IMR-90 (cell line): ENCODE measurements around the gene UBASH3A. TPM values are rescaled to one million over a fixed set of nuclear protein-coding genes. Genes with fewer than 3 reads are reported as not detected.

ENCODE experiments used
- ATAC-seq: fragments of 200-7000 bp; cut with Tn5 transposase; 2 replicates; pipeline ENCODE4 v1.9.1; 2020; ENCODE audit warnings: low read depth, mild to moderate bottlenecking, moderate library complexity
- BruUV-seq: library from RNA; stranded (reverse); fragments of 400-500 nt; replicated peaks from 2 replicates; lab custom pipeline; 2021; lab: Mats Ljungman, UMichigan
- CTCF ChIA-PET: fragments of 300-600 bp; formaldehyde crosslinking; extraction: SDS; loops from one replicate; lab custom pipeline; 2021; ENCODE audit warnings: antibody characterized with exemption; lab: Yijun Ruan, JAX
- POLR2A ChIA-PET: fragments of 300-600 bp; sonication (Branson Sonifier 250); formaldehyde crosslinking; loops from one replicate; lab custom pipeline; 2022; ENCODE audit warnings: antibody characterized with exemption; ENCODE audit not compliant: unreplicated experiment; lab: Charles Lee
- DNase-seq: peaks from one replicate; pipeline ENCODE4 v3.0.0; 2013
- H2AFZ ChIP-seq: replicated peaks from 2 replicates; pipeline ENCODE3; 2013; ENCODE audit warnings: low read length, mild to moderate bottlenecking; ENCODE audit not compliant: poor library complexity
- H2AK5ac ChIP-seq: 2 replicates; pipeline ENCODE4 v1.6.1; 2013; ENCODE audit warnings: low read depth, low read length, inconsistent platforms
- H2AK9ac ChIP-seq: replicated peaks from 2 replicates; pipeline ENCODE3; 2013; ENCODE audit warnings: mild to moderate bottlenecking, low read depth, low read length, moderate library complexity; ENCODE audit not compliant: poor library complexity
- H2BK120ac ChIP-seq: 2 replicates; pipeline ENCODE4 v1.6.1; 2013; ENCODE audit warnings: low read depth, low read length, inconsistent platforms
- H2BK15ac ChIP-seq: 3 replicates; pipeline ENCODE4 v1.6.1; 2013; ENCODE audit warnings: low read depth, low read length, inconsistent platforms
- H2BK20ac ChIP-seq: 2 replicates; pipeline ENCODE4 v1.6.1; 2013; ENCODE audit warnings: low read depth, mild to moderate bottlenecking, inconsistent platforms, low read length, moderate library complexity
- H2BK5ac ChIP-seq: 2 replicates; pipeline ENCODE4 v1.6.1; 2013; ENCODE audit warnings: mild to moderate bottlenecking, low read depth, low read length, inconsistent platforms; ENCODE audit not compliant: poor library complexity, severe bottlenecking
- H3K14ac ChIP-seq: replicated peaks from 2 replicates; pipeline ENCODE4 v1.6.1; 2013; ENCODE audit warnings: low read depth, low read length, inconsistent platforms
- H3K18ac ChIP-seq: 2 replicates; pipeline ENCODE4 v1.6.1; 2013; ENCODE audit warnings: low read depth, low read length, control low read depth
- H3K23ac ChIP-seq: 2 replicates; pipeline ENCODE4 v1.6.1; 2013; ENCODE audit warnings: low read depth, low read length, inconsistent platforms
- H3K27ac ChIP-seq: 2 replicates; pipeline ENCODE4 v1.5.1; 2013; ENCODE audit warnings: mild to moderate bottlenecking, control low read depth, low read length; ENCODE audit not compliant: insufficient read depth
- H3K27me3 ChIP-seq: 2 replicates; pipeline ENCODE4 v1.6.1; 2013; ENCODE audit warnings: low read length; ENCODE audit not compliant: control insufficient read depth, insufficient read depth
- H3K36me3 ChIP-seq: 2 replicates; pipeline ENCODE4 v1.6.1; 2013; ENCODE audit warnings: low read length, mixed read lengths; ENCODE audit not compliant: control insufficient read depth, insufficient read depth
- H3K4ac ChIP-seq: 2 replicates; pipeline ENCODE4 v1.6.1; 2013; ENCODE audit warnings: low read depth, low read length, inconsistent platforms
- H3K4me1 ChIP-seq: 2 replicates; pipeline ENCODE4 v1.6.1; 2013; ENCODE audit warnings: low read length, mixed read lengths; ENCODE audit not compliant: control insufficient read depth, insufficient read depth
- H3K4me2 ChIP-seq: 2 replicates; pipeline ENCODE4 v1.6.1; 2013; ENCODE audit warnings: low read depth, mild to moderate bottlenecking, control low read depth, low read length, moderate library complexity
- H3K4me3 ChIP-seq: 2 replicates; pipeline ENCODE4 v1.5.1; 2013; ENCODE audit warnings: low read depth, mild to moderate bottlenecking, control low read depth, low read length, moderate library complexity; ENCODE audit not compliant: insufficient read depth
- H3K56ac ChIP-seq: 2 replicates; pipeline ENCODE4 v1.6.1; 2013; ENCODE audit warnings: low read length, inconsistent platforms; ENCODE audit not compliant: insufficient read depth; ENCODE audit errors: extremely low read depth
- H3K79me1 ChIP-seq, 2 experiments: 2 replicates each; pipeline ENCODE4 v1.6.1; 2013; ENCODE audit warnings: low read length in 2 of 2, inconsistent platforms in 1 of 2, low read depth in 1 of 2
- H3K9ac ChIP-seq: 2 replicates; pipeline ENCODE4 v1.6.1; 2013; ENCODE audit warnings: low read depth, low read length, control low read depth
- H3K9me1 ChIP-seq: 2 replicates; pipeline ENCODE4 v1.6.1; 2013; ENCODE audit warnings: low read length, inconsistent platforms; ENCODE audit not compliant: insufficient read depth
- H3K9me3 ChIP-seq: 2 replicates; pipeline ENCODE4 v1.6.1; 2013; ENCODE audit warnings: low read length; ENCODE audit not compliant: control insufficient read depth, insufficient read depth
- H4K20me1 ChIP-seq: 2 replicates; pipeline ENCODE4 v1.6.1; 2013; ENCODE audit warnings: low read length, inconsistent platforms; ENCODE audit not compliant: insufficient read depth
- H4K5ac ChIP-seq: 2 replicates; pipeline ENCODE4 v1.6.1; 2013; ENCODE audit warnings: mild to moderate bottlenecking, low read depth, low read length, control low read depth
- H4K8ac ChIP-seq, 2 experiments: 2 replicates each; pipeline ENCODE4 v1.6.1; 2013; ENCODE audit warnings: low read depth in 2 of 2, low read length in 2 of 2, control low read depth in 1 of 2, inconsistent platforms in 1 of 2
- H4K91ac ChIP-seq: 2 replicates; pipeline ENCODE4 v1.6.1; 2013; ENCODE audit warnings: low read depth, low read length, inconsistent platforms; ENCODE audit not compliant: insufficient read depth
- BHLHE40 ChIP-seq: fragments of 150-350 bp; IDR thresholded peaks from 2 replicates; pipeline ENCODE4 v1.6.1; 2016; ENCODE audit warnings: mild to moderate bottlenecking, low read depth, low read length
- CEBPB ChIP-seq: IDR thresholded peaks from 2 replicates; pipeline ENCODE4 v1.6.1; 2012; ENCODE audit warnings: low read depth, low read length, improper control_type of control experiment
- CHD1 ChIP-seq: IDR thresholded peaks from 2 replicates; pipeline ENCODE4 v1.6.1; 2012; ENCODE audit warnings: low read depth, low read length, improper control_type of control experiment
- FOS ChIP-seq: fragments of 150-350 bp; IDR thresholded peaks from 2 replicates; pipeline ENCODE4 v1.6.1; 2016; ENCODE audit warnings: low read depth, low read length
- MAFK ChIP-seq: IDR thresholded peaks from 2 replicates; pipeline ENCODE4 v1.6.1; 2012; ENCODE audit warnings: low read depth, low read length, improper control_type of control experiment
- MAZ ChIP-seq: IDR thresholded peaks from 2 replicates; pipeline ENCODE4 v1.6.1; 2012; ENCODE audit warnings: low read depth, mild to moderate bottlenecking, low read length, improper control_type of control experiment, moderate library complexity, borderline replicate concordance
- MXI1 ChIP-seq: IDR thresholded peaks from 2 replicates; pipeline ENCODE4 v1.6.1; 2012; ENCODE audit warnings: low read depth, mild to moderate bottlenecking, low read length, moderate library complexity, borderline replicate concordance
- NFE2L2 ChIP-seq: fragments of 150-350 bp; IDR thresholded peaks from 2 replicates; pipeline ENCODE4 v1.6.1; 2016; ENCODE audit warnings: low read depth, mild to moderate bottlenecking, low read length
- POLR2A ChIP-seq: IDR thresholded peaks from 2 replicates; pipeline ENCODE4 v1.6.1; 2012; ENCODE audit warnings: mild to moderate bottlenecking, low read depth, low read length
- RAD21 ChIP-seq: IDR thresholded peaks from 2 replicates; pipeline ENCODE4 v1.6.1; 2012; ENCODE audit warnings: low read length, improper control_type of control experiment
- RCOR1 ChIP-seq: IDR thresholded peaks from 2 replicates; pipeline ENCODE4 v1.6.1; 2012; ENCODE audit warnings: mild to moderate bottlenecking, low read length, improper control_type of control experiment; ENCODE audit not compliant: insufficient replicate concordance
- RFX5 ChIP-seq: IDR thresholded peaks from 2 replicates; pipeline ENCODE4 v1.8.0; 2012; ENCODE audit warnings: low read depth, mild to moderate bottlenecking, low read length, moderate library complexity
- SMC3 ChIP-seq: fragments of 150-350 bp; IDR thresholded peaks from 2 replicates; pipeline ENCODE4 v1.6.1; 2016; ENCODE audit warnings: low read depth, mild to moderate bottlenecking, antibody characterized with exemption, low read length, moderate library complexity
- USF2 ChIP-seq: fragments of 150-350 bp; IDR thresholded peaks from 2 replicates; pipeline ENCODE4 v1.6.1; 2017; ENCODE audit warnings: mild to moderate bottlenecking, antibody characterized with exemption, low read length, low read depth
- WGBS, 2 experiments: methylation state at CpG; one replicate each; pipeline versions ENCODE4 v1.1.5 to v1.1.7; 2013; ENCODE audit warnings: missing lambda C conversion rate in 2 of 2; ENCODE audit not compliant: insufficient read length in 1 of 2; ENCODE audit errors: extremely low coverage in 2 of 2; 5-methylcytosine and 5-hydroxymethylcytosine counted together
- dilution Hi-C: fragments of 300-500 bp; cut with HindIII; formaldehyde crosslinking; loops from one replicate; pipeline ENCODE4 v1.14.3; 2018; ENCODE audit warnings: low sequenced_read_pairs; ENCODE audit not compliant: unreplicated experiment
- in situ Hi-C: fragments of 300-500 bp; cut with MboI; formaldehyde crosslinking; loops from 3 replicates; pipeline ENCODE4 v1.14.3; 2019; ENCODE audit warnings: low sequenced_read_pairs, inconsistent platforms, mixed read lengths
- intact Hi-C: fragments of 100-400 bp; cut with micrococcal nuclease; formaldehyde crosslinking; loops from 2 replicates; pipeline ENCODE4 v1.10.0; 2022
- polyA plus RNA-seq, 3 experiments: library from polyadenylated mRNA; depleted of rRNA; stranded (reverse); fragments of >200 nt; gene quantifications; 2 replicates each; pipeline ENCODE4 v1.2.3, GENCODE V29; 2012; ENCODE audit warnings: low replicate concordance in 1 of 3
- total RNA-seq: library from RNA; depleted of rRNA; stranded (reverse); fragments of >200 nt; gene quantifications from 2 replicates; pipeline ENCODE4 v1.2.3, GENCODE V29; 2012
- TF ChIP-seq, protein P1 (sequence below): fragments of 150-350 bp; IDR thresholded peaks from 2 replicates; pipeline ENCODE4 v1.6.1; 2016; ENCODE audit warnings: low read depth, mild to moderate bottlenecking, low read length, moderate library complexity, borderline replicate concordance

The UBASH3A gene
- total and polyA plus RNA-seq, 2 of the 4 experiments (the other 2 are of a cell fraction), result not detected

- 56% methylated on average over 4 of the region's 13 CpGs; no CpG with 5 or more reads in 1 of the 2 experiments for WGBS, 2 experiments
- dilution Hi-C loops (no loop called here), in situ Hi-C loops (no loop called here), intact Hi-C loops (no loop called here)
- Histone ChIP-seq H3K4me3 (no peak overlapping the region), H3K18ac (no peak overlapping the region), H2BK15ac (no peak overlapping the region), H4K91ac (no peak overlapping the region), H3K23ac (no peak overlapping the region), H3K27ac (no peak overlapping the region), H2AK5ac (no peak overlapping the region), H3K27me3 (peaks cover 14% of the 10 kb centered on the region; the same call in 1 of the 2 replicates), H4K8ac (no peak overlapping the region), H2BK20ac (no peak overlapping the region), H4K5ac (no peak overlapping the region), H3K79me1 (no peaks in the 10 kb centered on the region), H3K36me3 (no peaks in the 10 kb centered on the region), H4K20me1 (no peaks in the 10 kb centered on the region), H2BK5ac (no peak overlapping the region), H3K4ac (no peak overlapping the region), H2AFZ (no peak overlapping the region), H3K9me1 (no peaks in the 10 kb centered on the region), H3K9ac (no peak overlapping the region), H3K56ac (no peak overlapping the region), H3K4me1 (no peaks in the 10 kb centered on the region), H3K14ac (no peak overlapping the region), H3K4me2 (no peak overlapping the region), H2AK9ac (no peak overlapping the region), H2BK120ac (no peak overlapping the region), H3K9me3 (no peaks in the 10 kb centered on the region)
- DNase-seq (no peak), ATAC-seq (no peak)
- CTCF ChIA-PET, result no interaction called here
- TF ChIP-seq MXI1, result no peak
- no peak for TF ChIP-seq MAZ
- no peak for TF ChIP-seq BHLHE40
- TF ChIP-seq CEBPB, result no peak
- no peak for TF ChIP-seq USF2
- no peak for TF ChIP-seq SMC3
- no peak for TF ChIP-seq RAD21
- no peak for TF ChIP-seq NFE2L2
- no peak for TF ChIP-seq FOS
- no peak for TF ChIP-seq RFX5
- no peak for TF ChIP-seq CHD1
- TF ChIP-seq, protein P1, sequence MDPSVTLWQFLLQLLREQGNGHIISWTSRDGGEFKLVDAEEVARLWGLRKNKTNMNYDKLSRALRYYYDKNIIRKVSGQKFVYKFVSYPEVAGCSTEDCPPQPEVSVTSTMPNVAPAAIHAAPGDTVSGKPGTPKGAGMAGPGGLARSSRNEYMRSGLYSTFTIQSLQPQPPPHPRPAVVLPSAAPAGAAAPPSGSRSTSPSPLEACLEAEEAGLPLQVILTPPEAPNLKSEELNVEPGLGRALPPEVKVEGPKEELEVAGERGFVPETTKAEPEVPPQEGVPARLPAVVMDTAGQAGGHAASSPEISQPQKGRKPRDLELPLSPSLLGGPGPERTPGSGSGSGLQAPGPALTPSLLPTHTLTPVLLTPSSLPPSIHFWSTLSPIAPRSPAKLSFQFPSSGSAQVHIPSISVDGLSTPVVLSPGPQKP, result no peak
- no peak for TF ChIP-seq POLR2A
- no peak for TF ChIP-seq MAFK
- TF ChIP-seq RCOR1, result no peak
- POLR2A ChIA-PET, result no interaction called here
- no TSS peak for BruUV-seq
Measured at GRCh38 chr21:42364304-42364865, 39.3 kb upstream of the UBASH3A start.
